ENCODE measurements around the gene ACACA.

ACACA gene

DNA sequence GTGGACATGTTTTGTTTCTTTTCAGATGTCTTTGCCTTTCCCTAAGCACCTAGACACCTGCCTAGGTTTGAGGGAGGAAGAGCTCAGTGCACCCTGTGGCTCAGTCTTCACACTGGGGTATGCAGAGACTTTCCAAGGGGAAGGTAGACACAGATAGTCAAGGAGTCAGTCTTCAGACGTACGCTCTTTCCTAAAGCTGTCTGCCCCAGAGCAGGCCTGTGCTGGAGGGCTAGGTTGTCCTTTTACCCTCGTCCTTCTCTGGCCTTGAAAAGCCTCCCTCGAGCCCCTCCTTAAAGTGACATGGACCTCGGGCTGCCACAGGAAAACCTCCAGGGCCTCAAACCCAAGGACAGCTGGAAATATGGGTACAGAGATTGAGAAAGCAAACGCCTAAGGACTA, 354.2 kb downstream of the ACACA start:
- in situ Hi-C loops (cut with MboI; ENCODE audit: low sequenced_read_pairs), result no loop called here

DNA sequence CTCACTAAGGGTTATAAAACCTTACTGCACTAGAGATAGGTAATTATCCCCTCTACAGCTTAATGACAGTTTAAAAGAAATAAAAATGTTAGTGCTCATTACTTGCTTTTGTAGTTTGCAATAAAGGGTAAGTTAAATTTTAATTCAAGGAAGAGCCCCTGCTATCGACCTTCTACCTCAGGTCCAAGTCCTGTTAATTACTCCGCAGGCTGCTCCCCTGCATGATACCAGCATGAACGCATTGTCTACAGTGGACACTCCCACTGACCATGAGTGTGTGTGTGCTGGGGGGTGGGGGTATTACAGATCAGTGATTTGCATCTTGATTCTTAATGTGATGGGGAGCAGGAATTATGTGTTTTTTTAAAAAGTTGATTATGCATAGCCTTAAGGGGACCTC, 354.8 kb downstream of the ACACA start:
- in situ Hi-C loops (cut with MboI; ENCODE audit: low sequenced_read_pairs), result no loop called here

DNA sequence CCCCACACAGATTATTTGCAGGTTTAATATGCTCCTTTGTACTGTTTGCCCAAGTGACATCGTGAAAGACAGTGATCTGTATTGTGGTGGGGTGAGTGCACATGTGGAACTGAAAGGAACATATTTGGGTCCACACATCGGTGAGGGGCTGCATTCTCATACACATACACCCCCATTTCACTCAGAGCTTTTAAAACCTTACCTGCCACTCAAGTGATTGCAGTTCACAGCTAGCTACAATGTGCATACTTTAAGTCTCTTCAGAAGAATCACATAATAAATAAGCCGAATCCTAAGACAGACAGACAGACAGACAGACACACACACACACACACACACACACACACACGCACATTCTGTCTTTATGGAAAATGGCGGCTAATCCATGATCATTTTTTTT, 355.3 kb downstream of the ACACA start:
- in situ Hi-C loops (cut with MboI; ENCODE audit: low sequenced_read_pairs), result no loop called here

DNA sequence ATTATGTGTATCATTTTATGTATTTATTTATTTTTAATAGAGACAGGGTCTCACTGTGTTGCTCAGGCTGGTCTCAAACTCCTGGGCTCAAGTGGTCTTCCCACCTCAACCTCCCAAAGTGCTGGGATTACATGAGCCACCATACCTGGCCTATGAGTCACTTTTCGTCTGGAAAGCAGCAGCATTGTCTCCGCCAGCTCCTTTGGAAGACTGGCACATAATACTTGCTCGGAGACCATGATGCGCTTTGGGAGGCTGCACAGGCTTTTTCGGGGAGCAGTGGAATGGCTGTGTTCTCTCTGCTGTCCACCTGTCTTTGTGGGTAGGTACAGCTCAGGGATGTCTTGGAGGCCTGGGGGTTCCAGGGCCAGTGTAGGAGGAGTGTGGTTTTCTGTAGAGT, 355.7 kb downstream of the ACACA start:
- in situ Hi-C loops (cut with MboI; ENCODE audit: low sequenced_read_pairs), result no loop called here

- in situ Hi-C loops (cut with MboI; ENCODE audit: low sequenced_read_pairs), result loop anchor here (10.0 kb wide), 1 partner anchor 414 kb away; no protein-coding TSS in a partner anchor
Observed at GRCh38 chr17:37048811-37049210, 357.8 kb downstream of the ACACA start.

GRCh38 chr17:37047631-37048104, 359.0 kb downstream of the ACACA start:
- in situ Hi-C loops (cut with MboI; ENCODE audit: low sequenced_read_pairs), result loop anchor here (10.0 kb wide), 1 partner anchor 413 kb away; no protein-coding TSS in a partner anchor

GRCh38 chr17:37045351-37045922, 361.2 kb downstream of the ACACA start:
- in situ Hi-C loops (cut with MboI; ENCODE audit: low sequenced_read_pairs), result loop anchor here (10.0 kb wide), 1 partner anchor 411 kb away; no protein-coding TSS in a partner anchor

DNA sequence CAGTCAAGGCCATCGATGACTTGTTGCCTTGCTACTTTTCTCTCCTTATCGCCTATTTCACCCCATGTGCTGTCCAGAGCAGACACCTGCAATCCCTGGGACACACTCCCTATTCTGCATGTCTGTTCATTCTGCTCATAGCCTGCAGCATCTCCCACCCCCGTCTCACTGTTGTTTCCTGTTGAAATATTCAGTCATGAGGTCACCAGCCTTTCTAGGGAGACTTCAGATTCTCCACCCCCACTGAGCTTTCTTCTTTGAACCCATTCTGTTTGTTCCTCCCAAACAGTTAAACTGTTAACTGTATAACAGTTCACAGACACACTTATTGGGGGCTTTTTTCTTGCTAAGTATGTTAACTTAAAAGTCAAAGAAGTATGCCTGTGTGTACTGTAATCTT, 363.4 kb downstream of the ACACA start:
- in situ Hi-C loops (cut with MboI; ENCODE audit: low sequenced_read_pairs), result loop anchor here (10.0 kb wide), 1 partner anchor 408 kb away; no protein-coding TSS in a partner anchor

- in situ Hi-C loops (cut with MboI; ENCODE audit: low sequenced_read_pairs), result loop anchor here (10.0 kb wide), 1 partner anchor 407 kb away; no protein-coding TSS in a partner anchor
Observed at GRCh38 chr17:37041932-37042331, 364.7 kb downstream of the ACACA start.

DNA sequence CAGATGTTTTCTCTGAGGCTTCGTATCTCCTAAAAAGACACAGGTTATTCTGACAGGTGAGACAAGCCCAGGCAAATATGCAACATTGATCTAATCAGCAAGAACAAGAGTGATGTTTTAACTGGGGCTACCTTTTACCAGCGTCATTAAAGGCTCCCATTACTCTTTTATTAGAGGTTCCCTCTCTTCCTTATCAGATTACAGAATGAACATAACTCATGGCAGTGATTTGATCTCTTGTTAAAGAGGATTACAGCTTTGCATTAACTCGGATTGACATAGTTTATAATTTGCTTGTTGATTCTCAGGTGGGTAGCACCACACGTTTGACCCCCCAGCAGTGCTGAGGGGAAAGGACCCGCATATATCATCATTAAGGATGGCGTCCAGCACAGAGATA, 367.4 kb downstream of the ACACA start:
- in situ Hi-C loops (cut with MboI; ENCODE audit: low sequenced_read_pairs), result no loop called here

GRCh38 chr17:37037590-37038155, 369.0 kb downstream of the ACACA start:
- in situ Hi-C loops (cut with MboI; ENCODE audit: low sequenced_read_pairs), result no loop called here

Data from HL-60/S4 treated with retinoic acid at 250 ng/mL for 4 days and 3 days (cell line).